HG03342 (cell line): ENCODE data around the gene COL13A1.

Source experiments
- ATAC-seq: cut with Tn5 transposase; IDR thresholded peaks from one replicate; pipeline ENCODE4 v1.9.1; 2021; ENCODE audit warnings: mild to moderate bottlenecking, moderate library complexity; ENCODE audit not compliant: unreplicated experiment

Gene COL13A1

DNA sequence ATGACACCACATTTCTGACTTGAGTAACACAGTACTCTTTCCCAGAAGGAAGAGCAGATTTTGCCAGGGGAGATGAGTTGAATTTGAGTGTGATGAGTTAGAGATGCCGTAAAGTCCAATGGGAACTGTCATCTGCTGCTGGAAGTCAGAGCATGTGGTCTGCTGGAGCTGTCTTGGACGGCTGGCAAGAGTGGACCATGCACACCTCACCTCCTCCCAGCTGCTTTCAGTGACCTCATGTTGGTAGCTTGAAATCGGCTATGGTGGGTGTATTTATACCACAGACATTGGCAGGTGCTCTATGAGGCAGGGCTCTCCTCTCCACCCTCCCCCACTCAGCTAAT lies 82.3 kb downstream of the COL13A1 start:
- ATAC-seq, result no peak

DNA sequence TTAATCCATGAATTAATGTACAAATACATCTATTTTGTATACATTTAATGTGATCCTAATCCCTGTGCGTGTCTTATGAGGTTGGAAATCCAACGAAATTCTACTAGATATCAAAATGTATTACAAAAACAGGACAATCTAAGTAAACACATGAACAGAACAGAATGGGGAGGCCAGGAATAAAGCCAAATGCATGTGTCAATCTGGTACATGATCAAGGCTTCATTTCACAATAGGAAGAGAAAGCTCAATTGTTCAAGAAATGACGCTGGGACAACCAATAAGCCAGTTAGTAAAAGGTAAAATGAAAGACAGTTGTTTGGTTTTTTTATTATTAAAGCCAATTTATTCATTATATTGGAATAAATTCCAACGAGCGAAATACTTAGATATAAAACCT lies 83.0 kb downstream of the COL13A1 start:
- ATAC-seq, result no peak

DNA sequence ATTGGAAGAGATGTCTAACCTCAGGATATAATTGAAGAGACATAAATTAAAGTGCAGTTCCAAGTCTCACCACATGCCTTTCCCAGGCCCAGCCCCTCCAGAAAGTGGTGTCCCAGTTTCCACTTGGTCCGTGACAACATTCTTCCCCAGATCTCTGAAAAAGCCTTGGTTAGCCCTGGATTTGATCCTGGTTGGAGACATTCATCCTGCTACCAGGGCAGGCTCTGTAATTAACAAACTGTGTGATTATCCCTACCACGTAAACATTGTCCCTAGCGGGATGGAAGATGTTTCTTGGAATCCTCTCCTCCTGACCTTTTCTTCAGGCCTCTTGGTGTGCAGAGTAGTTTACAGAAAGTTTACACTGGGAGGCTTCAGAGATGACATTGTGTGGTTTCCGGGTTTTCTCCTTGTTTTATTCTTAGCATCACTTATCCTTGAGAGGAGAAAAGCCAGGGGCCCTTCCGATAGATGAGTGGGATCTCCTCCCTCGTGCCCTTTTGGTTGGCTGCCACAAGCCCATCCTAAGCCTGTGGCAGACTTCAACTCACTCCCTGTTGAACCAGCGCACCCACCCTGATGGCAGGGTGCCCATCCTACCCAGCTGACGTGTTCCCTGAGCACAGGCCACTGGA lies 83.8 kb downstream of the COL13A1 start:
- no peak for ATAC-seq

DNA sequence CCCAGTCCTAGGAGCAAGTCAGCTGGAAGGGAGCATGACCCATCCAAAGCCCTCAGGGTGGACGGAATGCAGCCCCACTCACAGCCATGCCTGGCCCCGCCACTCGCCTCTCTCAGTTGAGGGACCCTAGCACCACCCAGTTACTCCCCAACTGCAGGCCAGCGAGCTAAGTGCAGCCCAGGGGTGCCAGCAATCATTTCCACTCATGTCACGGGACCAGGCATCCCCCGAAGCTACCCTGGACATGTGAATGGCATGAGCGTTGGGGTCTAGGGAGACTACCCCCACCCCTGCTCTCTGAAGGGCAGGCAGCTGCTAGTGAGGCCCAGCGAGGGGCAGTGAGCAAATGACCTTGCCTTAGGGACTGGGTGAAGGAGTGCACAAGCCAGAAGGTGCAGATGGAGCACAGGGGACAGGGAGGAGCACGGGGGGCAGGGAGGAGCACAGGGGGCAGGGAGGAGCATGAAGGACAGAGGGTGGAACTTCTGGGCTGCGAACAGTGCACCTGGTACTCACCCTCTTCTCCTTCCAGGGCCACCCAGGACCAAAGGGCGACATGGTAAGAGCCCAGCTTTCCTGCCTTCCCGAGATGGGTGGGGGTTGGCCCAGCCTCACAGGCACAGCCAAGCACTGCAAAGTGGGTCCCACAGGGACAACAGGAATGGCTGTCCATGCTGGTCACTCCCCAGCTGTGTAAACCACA lies 87.3 kb downstream of the COL13A1 start:
- ATAC-seq, result no peak

DNA sequence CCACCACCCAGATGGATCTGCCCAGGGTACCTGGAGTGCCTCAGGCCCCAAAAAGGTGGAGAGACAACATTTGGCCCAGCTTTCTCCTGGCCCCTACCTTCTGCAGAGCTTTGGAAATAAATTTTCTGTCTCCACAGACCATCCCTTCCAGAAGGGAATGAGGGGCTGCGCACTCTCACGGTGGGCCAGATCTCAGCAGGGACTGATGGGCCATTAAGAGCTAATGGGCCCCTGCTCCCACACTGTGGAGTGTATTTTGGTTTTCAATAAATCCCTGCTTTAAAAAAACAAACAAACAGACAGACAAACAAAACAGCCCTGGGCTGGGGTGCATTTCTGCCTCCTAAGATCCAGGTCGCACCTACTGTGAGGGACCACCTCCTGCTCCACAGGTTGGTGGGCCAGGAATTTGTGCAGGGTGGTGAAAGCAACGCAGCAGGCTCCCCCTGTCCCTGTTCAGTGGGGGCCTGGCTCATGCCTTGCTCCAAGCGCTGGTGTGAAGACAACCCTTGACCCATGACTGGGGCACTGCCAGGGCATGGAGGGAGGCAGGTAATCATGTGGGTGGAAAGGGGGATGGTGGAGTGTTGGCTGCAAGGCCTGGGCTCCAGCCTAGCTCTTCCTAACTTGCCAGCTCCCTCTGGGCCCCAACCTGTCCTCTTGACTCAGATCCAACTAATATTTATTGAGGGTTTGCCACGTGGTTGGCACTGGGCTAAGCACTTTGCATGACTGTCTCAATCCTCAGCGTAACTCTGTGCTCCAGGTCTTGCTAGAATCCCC lies 88.5 kb downstream of the COL13A1 start:
- no peak for ATAC-seq

DNA sequence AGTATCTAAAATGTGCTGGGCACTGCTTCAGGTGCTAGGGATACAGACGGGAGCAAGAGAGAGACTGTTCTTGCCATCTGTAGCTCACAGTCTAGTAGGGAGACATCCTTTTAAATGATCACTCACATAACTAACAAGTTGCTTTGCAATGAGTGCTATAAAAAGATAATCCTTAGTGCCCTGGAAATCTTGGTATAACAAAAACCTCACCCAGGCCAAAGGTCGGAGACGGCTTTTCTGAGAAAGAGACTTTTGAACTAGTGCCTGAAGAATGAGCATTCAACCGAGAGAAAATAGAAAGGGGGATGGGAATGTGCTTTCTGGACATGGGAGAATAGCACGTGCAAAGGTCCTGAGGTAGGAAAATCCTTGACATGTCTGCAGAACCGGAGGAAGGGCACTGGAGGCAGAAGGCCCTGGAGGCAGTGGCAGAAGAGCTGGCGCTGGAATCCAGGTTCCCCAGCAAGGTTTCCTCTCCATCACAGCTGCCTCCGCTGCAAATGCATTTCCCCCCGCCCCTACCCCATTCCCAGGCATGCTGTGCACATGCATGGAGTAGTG lies 89.4 kb downstream of the COL13A1 start:
- ATAC-seq, result no peak

DNA sequence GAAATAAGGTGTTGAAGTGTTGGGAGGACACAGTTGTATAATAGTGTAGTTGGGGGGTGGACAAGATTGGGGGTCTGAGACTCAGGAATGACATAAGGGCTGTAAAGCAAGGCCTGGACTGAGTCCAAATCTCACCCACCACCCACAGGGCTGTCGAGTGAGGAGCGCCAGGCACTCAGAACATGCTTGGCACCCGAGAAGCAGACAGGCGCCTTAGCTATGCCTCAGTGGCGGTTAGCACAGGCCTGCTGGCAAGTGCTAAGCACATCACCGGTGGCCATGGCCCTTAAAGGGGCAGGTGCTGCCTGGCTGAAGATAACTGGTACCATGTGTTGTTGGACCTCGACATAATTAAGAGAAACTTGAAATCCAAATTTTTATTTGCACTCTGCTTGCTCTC lies 90.7 kb downstream of the COL13A1 start:
- no peak for ATAC-seq

DNA sequence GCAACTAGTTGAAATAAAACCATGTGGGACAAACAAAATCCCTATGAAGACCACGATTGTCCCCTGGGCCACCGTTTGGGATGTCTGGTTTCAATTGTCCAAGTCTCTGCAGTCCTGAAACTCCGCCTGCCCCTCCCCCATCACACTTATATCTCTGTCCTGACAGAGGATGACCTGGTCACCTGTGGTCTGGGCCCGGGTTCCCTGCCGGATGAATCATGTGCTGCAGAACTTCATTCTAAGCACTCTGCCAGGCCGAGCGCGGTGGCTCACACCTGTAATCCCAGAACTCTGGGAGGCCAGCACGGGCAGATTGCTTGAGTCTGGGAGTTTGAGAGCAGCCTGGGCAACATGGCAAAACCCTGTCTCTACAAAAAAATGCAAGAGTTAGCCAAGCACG lies 91.1 kb downstream of the COL13A1 start:
- no peak for ATAC-seq

DNA sequence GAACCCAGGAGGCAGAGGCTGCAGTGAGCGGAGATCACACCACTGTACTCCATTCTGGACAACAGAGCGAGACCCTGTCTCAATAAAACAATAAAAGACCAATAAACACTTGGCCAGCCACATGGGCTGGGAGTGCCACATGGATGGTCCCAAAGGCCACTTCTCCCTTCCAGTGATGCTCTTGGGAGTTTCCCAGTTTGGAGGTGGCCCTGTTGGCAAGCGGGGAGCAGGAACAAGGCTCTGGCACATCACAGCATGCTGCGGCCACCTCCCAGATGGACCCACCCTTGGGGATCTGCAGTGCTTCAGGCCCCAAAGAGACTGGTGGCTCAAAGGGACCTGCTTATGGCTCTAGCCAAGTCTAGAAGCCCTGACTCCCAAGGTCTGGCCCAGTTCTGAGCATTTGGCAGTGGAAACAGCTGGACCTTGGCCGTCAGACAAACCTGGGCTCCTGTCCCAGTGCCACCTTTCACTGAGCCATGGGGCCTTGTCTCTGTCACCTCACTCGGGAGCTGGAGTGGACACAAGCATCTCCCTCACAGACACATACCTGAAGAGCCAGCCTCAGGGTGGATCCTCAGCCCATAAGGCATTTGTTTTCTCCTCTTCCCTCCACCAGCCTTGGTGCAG lies 91.7 kb downstream of the COL13A1 start:
- ATAC-seq, result no peak

DNA sequence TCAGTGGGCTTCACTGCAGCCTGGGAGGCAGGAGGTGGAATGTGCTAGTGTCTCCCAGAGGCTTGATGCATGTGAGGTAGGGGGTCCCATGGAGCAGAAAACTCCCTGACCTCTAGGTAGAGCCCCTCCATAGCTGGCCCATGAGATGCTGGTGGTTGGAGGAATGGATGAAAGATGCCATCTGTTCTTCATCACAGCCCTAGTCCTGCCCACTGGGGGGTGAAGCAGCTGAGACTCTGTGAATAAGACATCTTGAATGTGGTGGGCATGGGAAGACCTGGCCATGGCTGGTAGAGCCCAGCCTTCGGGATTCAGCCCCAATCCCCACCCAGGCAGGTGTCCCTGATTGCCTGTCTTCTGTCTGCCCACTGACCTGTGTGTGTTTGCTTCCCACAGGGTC lies 92.5 kb downstream of the COL13A1 start:
- ATAC-seq, result no peak

DNA sequence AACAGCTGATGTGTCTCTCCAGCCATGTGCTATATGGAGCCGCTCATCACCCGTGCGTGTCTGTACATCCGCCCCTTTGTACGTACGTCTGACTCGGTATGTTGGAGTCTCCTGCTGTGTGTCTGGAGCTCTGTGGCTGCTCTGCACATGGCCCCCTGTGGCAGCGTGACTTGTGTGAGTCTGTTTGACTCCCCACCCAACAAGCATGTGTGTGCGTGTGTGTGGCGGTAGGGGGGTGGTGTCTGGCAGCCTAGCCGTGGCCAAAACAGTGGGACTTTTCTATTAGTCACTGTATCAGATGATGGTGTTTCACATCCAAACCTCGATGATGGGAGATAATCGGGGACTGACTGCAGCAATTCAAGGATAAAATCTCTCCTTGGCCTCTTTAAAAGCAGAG lies 94.1 kb downstream of the COL13A1 start:
- no peak for ATAC-seq

DNA sequence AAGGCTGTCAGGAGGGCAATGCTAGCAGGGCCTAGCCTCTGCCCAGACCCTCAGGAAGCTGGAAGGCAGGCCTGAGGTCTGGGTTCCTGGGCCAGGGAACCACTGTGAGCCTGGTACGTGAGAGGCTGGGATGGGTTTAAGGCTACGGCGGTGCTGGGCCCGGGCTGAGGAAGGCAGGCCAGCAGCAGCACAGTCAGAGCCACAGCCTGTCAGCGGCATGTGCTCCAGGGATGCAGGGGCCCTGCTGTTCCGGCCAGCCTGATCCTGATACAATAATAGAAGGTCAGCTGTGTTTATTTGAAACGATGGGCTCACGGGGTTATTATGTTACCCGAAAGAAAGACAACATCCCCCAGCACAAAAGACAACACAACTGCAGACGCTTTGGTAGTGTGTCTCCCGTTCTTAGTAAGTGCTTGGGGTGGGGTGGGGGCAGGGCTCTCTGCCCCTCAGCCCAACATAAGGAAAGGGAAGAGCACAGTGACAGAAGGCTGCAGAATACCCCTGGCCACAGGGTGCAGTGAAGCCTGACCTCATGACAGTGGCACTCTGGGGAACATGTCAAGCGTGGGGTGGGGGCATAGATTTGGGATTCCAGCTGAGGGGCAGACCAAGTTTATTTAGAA lies 95.0 kb downstream of the COL13A1 start:
- ATAC-seq, result no peak

DNA sequence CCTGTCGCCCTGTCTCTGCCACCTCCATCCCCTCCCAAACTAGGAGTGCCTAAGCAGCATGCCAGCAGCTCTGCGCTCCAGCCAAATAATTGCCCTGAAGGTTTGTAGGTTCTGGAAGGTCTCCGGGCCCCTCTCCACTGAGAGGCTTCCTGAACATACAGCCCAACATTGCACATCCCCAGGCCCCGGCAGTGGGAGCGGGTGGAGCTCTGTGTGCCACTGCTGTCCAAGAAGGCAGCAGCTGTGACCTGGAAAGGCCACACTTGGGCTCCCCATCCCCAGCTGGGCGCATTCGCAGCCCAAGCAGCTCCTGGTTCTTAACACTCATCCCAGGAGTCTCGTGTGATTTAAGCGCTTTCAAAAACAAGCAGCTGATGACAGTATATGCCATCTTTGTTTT lies 95.7 kb downstream of the COL13A1 start:
- ATAC-seq, result no peak

DNA sequence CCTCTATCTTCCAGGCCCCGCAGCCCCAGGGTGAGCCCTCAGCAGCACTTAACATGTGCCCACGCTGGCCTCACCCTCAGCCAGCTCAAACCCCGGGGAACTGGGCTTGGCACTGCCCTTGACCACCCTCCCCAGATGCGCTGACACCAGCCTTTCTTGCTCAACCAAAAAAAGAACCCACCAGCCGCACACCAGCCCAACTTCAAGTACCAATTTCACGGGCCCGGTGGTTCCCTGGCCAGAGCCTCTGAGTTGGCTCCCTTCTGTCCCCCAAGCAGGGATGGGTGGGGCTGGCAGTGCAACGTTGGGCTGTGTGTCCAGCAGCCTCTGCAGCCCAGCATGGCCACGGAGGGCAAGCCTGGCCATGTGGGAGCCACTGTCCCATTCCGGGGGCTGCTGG lies 96.3 kb downstream of the COL13A1 start:
- no peak for ATAC-seq

DNA sequence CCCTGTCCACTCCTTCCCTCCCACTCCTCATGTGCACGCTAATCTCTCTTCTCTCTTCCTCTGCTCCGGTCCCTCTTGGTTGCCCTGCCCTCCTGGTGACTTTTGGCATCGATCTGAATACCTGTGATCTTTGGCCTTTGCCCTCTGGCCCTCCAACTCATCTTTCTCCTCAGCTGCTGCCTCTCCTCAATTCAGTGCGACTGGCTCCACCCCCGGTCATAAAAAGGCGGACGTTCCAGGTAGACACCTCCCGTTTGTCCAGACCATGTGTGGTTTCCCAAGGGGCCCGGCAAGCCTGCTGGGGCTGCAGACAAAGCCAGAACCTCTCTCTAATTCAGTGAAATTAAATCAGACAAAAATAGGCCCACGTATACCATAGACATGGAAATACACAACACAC lies 96.8 kb downstream of the COL13A1 start:
- ATAC-seq, result no peak

DNA sequence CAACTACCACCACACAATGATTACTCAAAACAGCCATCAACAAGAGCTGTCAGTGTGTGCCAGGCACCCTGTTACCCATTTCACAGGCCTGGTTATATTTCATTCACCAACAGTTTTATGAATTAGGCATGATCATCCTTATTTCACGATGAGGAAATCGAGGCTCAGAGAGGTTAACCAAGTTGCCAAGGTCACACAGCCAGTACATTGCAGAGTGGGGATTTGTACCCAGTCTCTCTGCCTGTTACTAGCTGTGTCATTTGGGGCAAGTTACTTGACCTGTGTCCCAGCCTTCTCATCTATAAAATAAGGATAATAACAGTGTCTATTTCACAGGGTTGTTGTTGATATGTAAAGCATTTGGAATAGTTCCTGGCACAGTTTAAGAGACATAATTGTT lies 97.2 kb downstream of the COL13A1 start:
- ATAC-seq, result no peak

DNA sequence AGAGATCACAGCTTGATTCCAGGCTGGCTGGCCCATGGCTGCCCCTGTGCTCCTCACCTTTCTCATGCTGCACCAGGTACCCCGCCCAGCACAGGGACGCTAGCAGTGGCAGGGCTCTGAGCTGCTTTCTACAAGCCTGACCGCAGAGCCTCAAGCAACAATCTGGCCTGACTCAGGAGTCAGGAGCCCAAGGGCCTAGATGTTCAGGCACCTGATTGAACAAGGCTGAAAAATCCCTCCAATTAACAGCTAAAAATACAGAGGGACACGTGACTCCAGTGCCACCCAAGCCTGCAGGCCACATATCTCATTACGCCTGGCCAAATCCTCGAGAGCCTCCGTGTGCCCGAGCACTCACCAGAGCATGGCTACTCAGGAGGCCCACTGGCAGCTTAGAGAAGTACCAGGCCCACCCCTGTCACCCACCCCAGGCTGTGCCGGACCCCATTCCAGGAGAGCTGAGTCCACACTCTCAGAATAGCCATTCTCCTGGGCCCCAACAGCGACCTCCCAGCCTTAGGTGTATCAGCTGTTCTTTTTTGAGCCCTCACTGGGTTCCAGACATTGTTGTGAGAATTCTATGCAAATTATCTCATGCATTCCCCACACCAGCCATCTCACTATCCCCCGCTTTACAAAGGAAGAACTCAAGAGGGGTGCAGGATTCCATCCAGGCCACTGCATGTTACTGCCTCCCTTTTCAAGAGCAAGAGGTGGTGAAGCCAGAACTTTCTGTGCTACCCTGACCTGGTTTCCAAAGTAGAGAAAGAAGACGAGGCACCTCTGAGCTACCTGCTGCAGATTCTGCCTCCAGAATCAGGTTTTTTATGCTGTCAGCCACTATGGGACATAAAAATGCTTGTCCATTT lies 98.3 kb downstream of the COL13A1 start:
- no peak for ATAC-seq

DNA sequence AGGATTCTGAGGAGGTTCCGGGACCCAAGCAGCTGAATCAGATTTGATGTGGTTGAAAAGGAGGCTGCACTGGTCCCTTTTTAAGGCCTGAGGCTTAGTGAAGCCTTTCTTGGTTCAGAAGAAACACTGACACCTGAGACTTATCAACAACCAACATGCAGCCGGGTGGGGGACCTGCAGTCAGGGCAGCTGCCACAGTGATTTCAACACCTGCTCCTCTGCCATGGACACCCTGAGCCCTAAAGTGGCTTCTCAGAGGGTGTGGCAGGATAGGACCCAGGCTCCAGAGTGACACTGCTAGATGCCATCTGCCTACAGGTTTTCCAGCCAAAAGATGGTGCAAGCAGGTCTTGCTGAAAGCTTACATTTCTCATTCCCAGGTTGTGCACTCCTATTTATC lies 99.3 kb downstream of the COL13A1 start:
- no peak for ATAC-seq

DNA sequence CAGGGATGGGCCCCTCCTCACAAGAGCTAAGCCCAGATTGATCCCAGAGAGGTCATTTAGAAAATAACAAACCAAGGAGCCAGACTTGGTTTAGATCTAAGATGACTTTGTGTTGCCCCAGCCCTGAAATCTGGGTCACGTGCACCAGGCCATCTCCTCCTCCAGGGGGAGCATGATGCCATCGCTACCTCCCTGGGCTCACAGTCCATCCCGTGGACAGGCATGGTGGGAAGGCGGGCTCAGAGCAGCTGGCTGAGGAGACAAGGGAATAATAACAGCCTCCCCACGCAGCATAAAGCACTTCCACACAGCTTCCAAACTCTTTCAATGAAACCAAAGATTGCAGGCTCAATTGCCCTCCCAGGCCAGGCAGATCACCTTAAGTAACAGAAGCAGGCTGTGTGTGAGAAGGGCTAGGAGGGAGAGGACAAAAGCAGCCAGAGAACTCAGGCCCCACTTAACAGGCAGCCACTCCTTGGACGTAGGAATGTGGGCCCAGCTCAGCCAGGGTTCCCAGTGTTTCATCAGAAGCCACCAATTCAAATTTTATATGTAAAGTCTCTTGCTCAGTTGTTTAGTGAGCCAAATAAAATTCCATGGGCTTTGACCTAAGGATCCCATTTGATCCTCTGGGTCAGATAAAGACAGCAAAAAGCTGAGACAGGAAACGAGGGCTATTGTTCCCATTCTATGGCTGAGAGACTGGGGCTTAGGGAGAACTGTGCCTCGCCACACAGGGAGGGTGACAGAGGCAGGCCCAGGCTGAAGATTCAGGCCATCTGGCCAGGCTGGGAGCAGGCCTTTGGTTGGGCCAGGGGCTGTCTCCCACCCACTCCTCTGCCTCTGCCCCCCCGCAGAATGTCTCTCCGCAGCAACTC lies 100.2 kb downstream of the COL13A1 start:
- no peak for ATAC-seq
